Measurements from ENCODE around the gene ZDHHC5.
"Not testable (repeated sequence)": the region's sequence is repeated elsewhere in the genome, so short reads cannot be mapped to it uniquely, and the experiment has no call there.

ZDHHC5 gene

DNA sequence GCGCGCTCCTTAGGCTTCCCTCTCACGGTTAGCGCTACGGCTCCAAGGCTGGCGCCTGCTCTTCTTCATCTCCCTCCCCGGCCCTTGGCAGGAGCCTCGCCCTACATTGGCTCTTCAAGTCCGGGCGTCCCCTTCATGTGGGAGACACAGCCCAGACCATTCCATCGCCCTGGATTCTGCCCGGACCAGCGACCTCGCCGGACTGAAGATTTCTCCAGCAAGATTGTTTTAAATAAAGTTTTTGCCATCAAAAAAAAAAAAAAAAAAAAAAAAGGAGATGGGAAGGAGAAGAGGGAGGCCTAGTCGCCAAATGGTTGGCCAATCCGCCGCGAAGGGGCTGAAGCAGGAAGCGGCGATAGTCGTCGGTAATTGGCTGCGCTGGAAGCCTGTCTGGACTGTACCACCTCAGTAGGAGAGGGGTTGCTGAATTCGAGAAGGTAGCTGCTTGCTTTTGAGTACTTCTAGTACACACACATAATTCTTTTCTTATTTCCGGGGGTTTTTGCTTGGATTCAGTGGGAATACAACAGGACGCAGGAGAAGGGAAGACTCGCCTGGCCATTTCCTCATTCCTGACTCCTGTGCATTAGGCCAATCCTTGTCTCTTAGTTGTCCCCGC is 688 bp upstream of the ZDHHC5 start:
- peak; percentile 99 for DNase-seq (ENCODE audit: low spot score)

DNA sequence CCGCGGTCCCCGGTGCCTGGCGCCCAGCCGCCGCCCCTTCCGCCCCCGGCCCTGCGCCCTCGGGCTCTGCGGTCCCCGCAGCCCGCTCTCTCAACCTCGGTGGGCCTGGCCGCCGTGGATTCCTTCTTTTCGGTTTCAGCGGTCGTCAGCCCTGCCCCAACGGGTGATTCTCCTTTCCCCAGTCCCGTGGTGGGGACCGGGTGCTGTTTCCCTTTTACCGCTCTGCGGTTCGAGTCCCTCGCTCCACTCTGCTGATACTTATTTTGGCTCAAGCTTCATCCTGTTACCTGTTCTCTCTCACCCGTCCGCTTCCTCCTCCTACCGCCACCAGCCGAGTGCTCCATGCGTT is 494 bp downstream of the ZDHHC5 start:
- no peak for DNase-seq (ENCODE audit: low spot score)

DNA sequence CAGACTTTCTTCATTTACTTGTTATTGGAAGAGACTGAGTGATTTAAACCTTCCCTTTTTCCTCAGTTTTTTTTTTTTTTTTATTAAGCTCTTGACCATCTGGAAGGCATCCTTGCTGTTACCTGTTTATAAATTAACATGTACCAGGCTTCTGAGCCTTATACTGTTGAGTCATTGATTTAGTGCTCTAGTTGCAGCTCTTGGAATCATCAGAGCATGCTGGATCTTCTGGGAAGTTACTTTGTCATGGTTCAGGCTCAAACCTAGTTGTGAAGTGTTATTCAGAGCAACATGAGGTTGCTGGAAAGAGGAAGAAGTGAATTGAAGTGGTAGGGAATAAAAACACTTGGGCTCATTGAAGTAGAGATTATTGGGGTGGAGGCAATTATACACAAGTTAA is 6.3 kb downstream of the ZDHHC5 start:
- DNase-seq (ENCODE audit: low spot score) = no peak

DNA sequence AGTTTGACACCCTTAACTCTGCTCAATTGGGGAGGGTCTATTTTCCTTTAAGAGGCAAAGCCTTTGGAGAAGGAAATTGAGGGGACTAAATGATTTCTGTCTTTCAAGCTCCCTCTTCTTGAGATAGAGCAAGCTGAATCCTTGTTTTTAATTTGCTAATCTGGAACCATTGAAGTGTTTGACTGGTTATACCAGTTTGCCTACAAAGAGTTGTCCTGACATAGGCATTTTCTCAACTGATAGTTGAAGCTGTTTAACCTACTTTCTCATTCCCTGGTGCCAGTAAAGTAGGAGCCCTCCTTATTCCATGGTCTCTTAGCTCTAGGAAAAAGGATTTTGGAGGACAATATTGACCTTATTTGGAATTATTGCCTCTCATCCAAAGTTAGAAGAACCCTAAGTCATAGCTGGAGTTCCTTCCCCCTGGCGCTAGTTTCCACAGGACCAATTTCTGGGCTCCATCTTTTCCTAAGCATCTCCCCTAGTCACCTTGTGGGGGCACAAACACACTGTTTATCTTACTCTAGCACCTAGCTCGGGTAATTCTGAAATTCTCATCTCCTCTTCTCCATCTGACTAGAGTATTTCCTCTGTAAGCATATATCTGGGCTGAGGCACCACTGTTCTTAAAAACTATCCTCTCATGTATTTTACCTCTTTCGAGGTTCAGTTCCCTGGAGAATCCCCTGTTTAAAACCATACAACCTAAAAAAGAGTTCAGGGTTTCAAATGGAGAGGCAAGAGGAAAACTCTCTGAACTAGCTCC is 7.4 kb downstream of the ZDHHC5 start:
- DNase-seq (ENCODE audit: low spot score) = no peak

DNA sequence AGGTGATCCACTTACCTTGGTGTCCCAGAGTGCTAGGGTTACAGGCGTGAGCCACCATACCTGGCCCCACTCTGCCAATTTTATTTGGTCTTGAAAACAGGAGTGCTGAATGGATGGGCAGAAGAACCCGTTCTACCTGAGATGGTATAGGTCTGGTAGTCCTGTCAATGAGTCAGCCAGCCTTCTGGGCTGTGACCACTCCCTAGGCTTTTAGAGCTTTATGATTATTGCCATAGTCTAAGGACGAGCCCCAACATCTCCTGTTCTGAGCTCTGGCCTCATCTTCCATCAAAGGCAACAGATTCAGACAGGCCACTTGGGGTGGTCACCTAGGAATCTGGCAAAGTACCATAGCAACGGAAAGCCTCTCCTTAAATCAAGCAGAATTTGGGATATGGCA is 11.5 kb downstream of the ZDHHC5 start:
- no peak for DNase-seq (ENCODE audit: low spot score)

DNA sequence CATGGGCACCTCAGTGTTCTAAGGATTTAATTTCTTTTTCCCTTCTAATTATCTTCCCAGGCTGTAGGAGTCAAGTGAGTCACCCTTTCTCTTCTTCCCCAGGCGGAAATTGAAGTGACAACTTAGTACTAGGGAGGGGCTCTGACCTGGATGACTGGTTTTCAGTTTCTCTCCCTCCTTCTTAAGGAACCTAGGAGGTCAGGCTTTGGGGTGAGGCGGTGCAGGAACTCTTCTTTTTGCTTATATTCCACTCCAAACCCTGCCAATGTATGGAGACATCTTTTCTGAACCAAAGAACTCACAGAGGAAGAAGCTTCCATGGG is 12.6 kb downstream of the ZDHHC5 start:
- no peak for DNase-seq (ENCODE audit: low spot score)

DNA sequence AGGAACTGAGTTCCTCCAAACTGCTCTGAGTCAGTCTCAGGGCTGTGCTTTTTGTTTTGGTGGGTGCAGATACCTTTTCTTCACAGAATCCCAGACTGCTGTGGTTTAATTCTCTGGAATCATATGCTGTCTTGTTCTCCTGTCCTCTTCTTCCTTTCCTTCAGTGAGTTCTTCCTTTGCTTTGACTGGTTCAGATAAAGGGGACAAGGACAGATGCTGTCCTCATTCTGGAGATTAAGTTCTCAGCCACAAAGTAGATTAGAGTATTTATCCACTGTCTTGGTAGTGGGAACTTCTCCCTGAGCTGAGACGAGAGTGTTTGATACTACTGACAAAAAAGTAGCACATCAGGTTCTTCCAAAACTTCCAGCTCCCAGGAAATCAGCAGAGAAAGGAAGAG is 13.3 kb downstream of the ZDHHC5 start:
- DNase-seq (ENCODE audit: low spot score) = no peak

DNA sequence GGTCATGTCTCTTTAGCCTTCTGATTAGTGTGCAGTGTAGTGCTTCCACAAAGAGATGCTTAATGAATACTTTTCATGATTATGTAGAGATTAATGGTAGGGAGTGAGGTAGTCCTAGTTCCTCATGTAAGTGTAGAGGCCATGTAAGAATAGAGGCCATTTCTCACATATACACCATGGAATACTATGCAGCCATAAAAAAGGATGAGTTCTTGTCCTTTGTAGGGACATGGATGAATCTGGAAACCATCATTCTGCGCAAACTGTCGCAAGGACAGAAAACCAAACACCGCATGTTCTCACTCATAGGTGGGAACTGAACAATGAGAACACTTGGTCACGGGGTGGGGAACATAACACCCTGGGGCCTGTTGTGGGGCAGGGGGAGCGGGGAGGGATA is 22.6 kb downstream of the ZDHHC5 start:
- not testable (repeated sequence) for DNase-seq (ENCODE audit: low spot score)

DNA sequence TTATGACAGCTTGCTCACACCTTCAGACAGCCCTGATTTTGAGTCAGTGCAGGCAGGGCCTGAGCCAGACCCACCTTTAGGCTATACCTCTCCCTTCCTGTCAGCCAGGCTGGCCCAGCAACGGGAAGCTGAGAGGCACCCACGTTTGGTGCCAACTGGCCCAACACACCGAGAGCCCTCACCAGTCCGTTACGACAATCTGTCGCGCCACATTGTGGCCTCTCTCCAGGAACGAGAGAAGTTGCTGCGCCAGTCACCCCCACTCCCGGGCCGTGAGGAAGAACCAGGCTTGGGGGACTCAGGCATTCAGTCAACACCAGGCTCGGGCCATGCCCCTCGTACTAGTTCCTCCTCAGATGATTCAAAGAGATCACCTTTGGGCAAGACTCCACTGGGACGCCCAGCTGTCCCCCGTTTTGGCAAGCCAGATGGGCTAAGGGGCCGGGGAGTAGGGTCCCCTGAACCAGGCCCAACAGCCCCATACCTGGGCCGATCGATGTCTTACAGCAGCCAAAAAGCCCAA is 31.0 kb downstream of the ZDHHC5 start:
- no peak for DNase-seq (ENCODE audit: low spot score)

DNA sequence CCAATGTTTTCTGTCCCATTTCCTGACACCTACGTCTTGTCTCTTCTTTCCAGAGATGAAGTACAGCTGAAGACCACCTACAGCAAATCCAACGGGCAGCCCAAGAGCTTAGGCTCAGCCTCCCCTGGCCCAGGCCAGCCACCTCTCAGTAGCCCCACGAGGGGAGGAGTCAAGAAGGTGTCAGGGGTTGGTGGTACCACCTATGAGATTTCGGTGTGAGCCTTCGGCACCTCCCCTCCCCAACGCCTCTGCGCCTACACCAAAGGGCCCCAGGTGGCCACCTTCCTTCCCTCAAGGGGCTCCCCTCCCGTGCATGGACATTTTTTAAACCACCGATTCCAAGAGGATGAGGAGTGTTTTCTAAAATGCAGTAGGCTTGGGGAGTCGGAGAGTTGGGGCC is 31.9 kb downstream of the ZDHHC5 start:
- DNase-seq (ENCODE audit: low spot score) = no peak

DNA sequence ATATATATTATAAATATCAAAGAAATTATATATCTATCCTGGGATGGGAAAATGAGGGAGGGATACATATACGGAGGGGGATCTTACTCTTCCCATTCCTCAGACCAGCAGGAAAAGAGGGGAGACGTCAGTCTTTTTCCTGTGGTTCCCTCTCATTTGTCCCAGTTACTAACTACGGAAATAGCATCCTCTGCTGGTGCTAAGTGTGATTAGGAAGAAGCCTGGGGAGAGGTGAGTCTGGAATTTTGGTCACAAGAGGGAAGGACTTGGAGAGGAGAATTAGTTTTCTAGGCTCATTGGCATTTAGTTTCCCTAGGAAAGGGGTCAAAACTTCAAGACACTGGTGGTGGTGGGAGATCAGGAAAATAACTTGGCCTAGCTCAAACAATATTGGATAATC is 32.5 kb downstream of the ZDHHC5 start:
- DNase-seq (ENCODE audit: low spot score) = no peak

DNA sequence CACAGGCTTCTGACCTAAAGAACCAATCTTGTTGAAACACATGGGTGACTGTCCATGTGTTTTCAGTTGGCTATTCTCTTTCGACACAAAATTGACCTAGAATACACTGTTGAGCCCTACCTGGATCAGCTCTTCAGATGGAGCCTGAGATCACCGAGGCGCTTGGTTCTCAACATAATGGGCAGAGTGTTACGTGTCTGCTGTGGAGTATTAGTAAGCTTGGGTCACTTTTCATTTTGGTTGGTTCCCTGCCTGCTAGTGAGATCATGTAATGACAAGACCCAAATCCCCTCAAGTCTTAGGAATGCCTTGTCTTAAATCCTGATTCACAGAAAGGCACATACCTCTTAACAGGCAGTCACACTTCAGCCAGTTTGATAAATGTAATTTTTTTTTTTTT is 35.4 kb downstream of the ZDHHC5 start:
- no peak for DNase-seq (ENCODE audit: low spot score)

DNA sequence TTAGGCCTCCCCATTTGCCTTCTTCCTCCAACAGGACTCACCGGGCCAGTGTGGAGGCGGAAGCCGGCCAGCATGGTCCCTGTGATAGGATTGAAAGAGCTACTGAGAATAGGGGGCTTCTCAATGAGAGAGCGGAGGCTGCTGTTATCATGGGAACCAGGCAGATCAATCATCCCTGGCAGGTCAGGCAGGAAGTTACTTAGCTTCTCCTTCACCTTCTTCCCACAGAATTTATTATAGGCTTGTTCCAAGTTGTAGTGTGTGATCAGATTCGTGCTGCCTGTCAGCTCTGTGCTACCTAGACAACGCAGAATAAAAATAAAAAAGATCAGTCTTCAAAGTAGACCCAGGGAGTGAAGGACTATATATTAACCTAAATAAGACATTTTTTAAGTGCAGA is 37.0 kb downstream of the ZDHHC5 start:
- DNase-seq (ENCODE audit: low spot score) = peak; percentile 57

DNA sequence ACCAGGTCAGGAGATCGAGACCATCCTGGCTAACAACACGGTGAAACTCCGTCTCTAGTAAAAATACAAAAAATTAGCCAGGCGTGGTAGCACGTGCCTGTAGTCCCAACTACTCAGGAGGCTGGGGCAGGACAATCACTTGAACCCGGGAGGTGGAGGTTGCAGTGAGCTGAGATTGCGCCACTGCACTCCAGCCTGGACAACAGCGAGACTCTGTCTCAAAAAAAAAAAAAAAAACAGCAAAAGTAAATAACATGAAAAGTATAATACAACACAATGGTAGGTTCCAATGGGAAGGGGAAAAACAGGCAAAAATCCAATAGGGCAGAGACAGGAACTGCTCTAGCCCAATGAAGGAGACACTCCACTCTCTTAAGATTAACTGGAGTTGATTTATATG is 37.5 kb downstream of the ZDHHC5 start:
- DNase-seq (ENCODE audit: low spot score) = not testable (repeated sequence)

DNA sequence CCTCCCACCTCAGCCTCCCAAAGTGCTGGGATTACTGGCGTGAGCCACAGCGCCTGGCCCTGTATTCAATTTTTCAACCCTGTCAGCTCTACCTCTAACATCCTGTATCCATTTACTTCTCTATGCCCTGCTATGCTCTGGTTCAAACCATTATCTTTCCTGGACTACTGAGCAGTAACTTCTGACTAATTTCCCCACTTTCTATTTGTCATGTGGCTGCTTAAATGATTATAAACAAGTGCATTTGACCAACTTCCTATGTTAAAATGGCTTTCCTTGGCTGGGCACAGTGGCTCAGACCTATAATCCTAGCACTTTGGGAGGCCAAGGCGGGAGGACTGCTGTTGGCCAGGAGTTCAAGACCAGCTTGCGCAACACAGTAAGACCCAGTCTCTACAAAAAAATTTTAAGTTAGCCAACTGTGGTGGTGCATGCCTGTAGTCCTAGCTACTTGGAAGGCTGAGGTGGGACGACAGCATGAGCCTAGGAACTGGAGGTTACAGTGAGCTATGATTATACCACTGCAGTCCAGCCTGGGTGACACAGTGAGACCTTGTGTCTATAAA is 42.0 kb downstream of the ZDHHC5 start:
- DNase-seq (ENCODE audit: low spot score) = no peak

DNA sequence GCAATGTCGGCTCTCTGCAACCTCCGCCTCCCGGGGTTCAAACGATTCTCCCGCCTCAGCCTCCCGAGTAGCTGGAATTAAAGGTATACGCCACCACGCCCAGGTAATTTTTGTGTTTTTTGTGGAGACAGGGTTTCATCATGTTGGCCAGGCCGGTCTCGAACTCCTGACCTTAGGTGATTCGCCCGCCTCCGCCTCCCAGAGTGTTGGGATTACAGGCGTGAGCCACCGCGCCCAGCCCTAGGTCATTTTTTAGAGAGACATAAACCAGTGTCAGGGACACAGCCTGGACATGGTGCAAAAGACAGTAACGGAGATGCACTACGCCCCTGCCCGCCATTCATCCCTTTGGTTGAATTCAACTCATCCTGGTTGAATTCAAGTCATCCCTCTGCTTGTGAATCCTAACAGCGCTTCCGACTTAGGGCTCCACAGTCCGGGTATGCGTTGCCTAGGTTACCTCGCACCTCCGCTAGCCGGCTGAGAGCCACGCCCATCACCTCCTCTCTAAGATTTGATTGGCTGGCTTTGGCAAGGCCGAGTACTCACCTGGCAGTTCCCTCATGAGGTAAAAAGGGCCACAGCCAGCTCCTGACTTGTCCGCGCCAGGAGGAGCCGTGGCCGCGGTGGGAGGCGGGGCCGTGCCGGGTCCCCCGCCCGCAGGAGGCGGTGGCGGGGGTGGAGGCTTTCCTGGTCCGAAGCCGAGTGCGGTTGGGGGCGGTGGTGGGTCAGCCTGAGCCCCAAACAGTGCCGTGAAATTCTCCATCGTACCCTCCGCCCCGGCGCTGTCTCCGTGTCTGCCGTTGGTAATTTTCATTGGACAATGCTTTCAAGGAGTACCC is 43.7 kb downstream of the ZDHHC5 start, which contains the start of gene MED19:
Gene MED19, minus strand, starts transcription at position 802 of the 842 bp plus-strand sequence. Its CDS starts 36 bp downstream, at position 766.
- peak; percentile 69 for DNase-seq (ENCODE audit: low spot score)

DNA sequence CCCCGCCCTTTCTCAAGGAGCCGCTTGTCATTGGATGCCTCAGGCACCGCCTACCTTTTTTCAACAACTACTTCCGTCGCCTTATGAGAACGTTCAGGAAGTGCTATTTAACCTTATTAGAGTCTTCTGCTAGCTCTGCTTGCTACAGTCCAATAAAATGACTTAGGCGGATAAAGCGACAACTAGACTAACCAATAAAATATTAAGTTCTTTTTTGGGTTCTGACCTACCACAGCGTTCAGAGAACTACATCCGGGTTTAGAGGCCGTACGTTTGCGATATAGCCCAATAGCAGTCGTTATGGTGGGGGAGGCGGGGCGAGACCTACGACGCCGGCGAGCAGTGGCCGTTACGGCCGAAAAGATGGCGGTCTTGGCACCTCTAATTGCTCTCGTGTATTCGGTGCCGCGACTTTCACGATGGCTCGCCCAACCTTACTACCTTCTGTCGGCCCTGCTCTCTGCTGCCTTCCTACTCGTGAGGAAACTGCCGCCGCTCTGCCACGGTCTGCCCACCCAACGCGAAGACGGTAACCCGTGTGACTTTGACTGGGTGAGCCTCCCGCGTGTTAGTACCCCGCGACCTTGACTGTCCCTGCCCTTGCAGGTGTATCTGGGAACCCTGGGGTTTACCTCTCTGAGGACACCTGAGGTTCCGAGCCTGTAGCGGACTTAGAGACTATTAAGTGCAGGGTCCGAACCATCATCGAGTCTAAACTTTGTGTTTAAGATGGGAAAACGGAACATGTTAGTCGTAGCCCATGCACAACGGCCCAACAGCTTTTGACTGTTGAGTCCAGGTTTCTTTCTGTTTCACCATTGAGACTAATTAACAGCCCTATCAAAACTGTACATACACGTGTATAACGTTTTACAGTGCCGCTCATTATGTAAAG is 44.6 kb downstream of the ZDHHC5 start, which contains the start of gene TMX2:
Gene TMX2, plus strand, starts transcription at position 338 of the 895 bp plus-strand sequence. Its CDS starts 26 bp downstream, at position 364.
- DNase-seq (ENCODE audit: low spot score) = peak; percentile 99

DNA sequence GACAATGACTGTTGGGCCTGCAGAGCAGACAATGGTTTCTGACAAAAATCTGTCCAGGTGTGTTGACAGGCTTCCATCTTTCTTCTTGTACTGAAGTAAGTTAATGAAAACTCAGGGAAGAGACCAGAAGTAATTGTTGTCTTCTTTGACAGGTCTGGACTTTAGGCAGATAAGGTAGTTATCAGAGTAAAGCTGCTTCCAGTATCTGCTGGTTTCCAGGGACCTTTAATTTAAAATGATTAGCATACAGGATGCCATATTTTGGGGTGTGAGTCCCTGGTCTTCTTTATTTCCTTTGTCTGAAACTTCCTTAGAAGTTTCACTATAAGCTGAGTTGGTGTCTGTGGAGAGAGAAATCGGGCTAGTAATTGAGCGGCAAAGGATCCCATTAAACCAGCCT is 45.9 kb downstream of the ZDHHC5 start:
- DNase-seq (ENCODE audit: low spot score) = no peak

DNA sequence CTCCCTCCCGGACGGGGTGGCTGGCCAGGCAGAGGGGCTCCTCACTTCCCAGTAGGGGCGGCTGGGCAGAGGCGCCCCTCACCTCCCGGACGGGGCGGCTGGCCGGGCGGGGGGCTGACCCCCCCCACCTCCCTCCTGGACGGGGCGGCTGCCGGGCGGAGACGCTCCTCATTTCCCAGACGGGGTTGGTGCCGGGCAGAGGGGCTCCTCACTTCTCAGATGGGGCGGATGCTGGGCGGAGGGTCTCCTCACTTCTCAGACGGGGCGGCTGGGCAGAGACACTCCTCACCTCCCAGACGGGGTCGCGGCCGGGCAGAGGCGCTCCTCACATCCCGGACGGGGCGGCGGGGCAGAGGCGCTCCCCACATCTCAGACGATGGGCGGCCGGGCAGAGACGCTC is 48.8 kb downstream of the ZDHHC5 start:
- not testable (repeated sequence) for DNase-seq (ENCODE audit: low spot score)

DNA sequence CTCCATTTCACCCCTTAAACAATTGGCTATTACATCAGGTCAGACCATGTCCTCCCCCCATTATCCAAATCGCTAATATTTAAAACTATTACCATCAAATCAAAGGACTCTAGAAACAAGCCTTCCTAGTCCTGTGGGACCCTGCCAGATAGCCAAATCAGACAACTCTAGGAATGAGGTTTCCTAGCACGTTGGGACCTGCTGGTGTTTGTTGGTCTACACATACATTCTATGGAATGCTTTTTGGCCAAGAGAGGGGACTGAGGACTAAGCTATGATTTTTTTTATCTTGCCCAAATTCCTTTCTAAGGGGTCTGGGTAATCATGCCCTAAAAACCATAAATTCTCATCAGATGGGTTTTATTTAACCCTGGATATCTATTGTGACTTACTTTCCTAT is 59.3 kb downstream of the ZDHHC5 start:
- no peak for DNase-seq (ENCODE audit: low spot score)

DNA sequence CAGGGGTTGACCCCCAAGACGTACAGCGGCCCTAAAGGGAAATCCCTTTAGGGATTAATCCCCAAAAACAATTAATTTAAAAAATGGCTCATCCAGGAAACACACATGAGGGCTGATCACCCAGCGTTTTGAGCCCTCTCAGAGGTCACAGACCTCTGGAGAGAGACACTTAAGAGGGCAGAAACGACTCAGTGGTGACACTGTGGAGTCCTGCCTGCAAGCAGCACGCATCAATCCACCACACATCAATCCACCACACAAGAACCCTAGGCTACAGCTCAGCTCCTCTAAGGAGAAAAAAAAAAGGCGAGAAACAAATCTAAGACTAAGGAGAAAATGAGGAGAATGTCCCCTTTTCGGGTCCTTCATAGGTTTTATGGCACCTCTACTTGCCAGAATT is 60.9 kb downstream of the ZDHHC5 start:
- DNase-seq (ENCODE audit: low spot score) = no peak

Data from putamen (tissue), 1 donor.